B cell (primary cell): ENCODE data around the gene NPAS3.

Source experiments
- EZH2 ChIP-seq: IDR thresholded peaks from 2 replicates; pipeline ENCODE4 v1.6.1; 2012; ENCODE audit warnings: borderline replicate concordance, low read depth, mild to moderate bottlenecking, moderate library complexity, low read length; ENCODE audit not compliant: insufficient read depth, poor library complexity, severe bottlenecking
- TF ChIP-seq, protein P1 (sequence below): fragments of 200-600 bp; IDR thresholded peaks from one replicate; pipeline ENCODE4 v1.8.0; 2022; ENCODE audit warnings: antibody characterized with exemption, mild to moderate bottlenecking

DNA sequence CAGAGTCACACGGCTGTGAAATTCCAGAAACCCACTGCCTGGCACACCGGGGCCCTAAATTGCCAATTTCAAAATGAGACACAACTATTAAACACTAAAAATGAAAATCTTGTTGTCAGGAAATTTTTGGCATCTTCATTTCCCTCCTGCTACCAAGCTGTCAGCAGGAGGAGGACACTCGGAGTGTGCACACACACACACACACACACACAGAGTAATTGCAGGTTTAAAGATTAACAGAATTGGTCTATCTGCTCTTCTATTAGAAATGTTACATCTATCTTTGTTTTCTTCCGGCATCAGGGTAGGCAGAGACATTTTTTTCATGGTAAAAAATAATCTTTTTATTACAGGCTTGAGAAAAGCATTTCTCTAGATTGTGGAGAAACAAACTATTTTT, 698.0 kb downstream of the NPAS3 start:
- TF ChIP-seq, protein P1, sequence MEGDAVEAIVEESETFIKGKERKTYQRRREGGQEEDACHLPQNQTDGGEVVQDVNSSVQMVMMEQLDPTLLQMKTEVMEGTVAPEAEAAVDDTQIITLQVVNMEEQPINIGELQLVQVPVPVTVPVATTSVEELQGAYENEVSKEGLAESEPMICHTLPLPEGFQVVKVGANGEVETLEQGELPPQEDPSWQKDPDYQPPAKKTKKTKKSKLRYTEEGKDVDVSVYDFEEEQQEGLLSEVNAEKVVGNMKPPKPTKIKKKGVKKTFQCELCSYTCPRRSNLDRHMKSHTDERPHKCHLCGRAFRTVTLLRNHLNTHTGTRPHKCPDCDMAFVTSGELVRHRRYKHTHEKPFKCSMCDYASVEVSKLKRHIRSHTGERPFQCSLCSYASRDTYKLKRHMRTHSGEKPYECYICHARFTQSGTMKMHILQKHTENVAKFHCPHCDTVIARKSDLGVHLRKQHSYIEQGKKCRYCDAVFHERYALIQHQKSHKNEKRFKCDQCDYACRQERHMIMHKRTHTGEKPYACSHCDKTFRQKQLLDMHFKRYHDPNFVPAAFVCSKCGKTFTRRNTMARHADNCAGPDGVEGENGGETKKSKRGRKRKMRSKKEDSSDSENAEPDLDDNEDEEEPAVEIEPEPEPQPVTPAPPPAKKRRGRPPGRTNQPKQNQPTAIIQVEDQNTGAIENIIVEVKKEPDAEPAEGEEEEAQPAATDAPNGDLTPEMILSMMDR = no peak
- TF ChIP-seq EZH2 = no peak
